ENCODE results near the gene CDK9. TPM values are rescaled to one million over a fixed set of nuclear protein-coding genes. Genes with fewer than 3 reads are reported as not detected.

The CDK9 gene
- total RNA-seq, 1 donor from 2014 or later = 100 TPM

DNA sequence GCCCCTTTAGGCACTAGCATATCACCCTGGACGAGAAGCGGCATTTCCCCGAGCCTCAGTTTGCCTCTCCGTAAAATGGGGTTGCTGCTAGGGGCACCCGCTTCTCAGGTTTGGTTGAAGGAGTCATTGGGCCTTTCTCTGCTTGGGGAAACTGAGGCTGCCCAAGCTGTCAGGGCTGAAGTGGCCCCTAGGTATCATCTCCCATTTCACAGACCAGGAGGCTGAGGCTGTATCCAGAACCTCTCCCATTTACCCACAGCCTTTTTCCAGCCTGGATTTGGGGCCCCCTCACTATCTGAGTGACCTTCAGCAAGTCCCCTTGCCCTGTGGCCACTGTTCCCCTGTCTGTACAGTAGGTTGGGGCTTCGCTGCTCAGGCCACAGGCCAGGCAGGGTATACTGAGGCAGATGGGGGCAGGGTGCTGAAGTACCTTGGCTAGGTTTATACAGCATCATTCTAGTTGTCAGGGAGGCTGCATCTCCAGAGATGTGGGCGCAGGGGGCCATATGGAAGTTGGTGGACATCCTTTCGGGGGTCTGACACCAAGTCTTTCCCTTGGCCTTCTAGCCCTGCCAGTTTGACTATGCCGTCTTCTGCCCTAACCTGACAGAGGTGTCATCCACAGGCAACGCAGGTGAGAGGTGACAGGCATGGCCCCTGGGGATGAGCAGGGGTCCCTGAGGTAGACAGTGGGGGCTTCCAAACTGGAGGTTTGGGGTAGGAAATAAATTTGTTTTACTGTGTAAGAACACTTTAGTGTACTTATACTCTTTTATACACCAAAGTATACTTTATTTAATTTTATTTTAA, 24.7 kb downstream of the CDK9 start:
- peaks cover 1% of the 10 kb centered on the region for H3K4me1 Mint-ChIP-seq (ENCODE audit: low read depth)
- no peak overlapping the region for H3K4me3 Mint-ChIP-seq (ENCODE audit: low read depth)

DNA sequence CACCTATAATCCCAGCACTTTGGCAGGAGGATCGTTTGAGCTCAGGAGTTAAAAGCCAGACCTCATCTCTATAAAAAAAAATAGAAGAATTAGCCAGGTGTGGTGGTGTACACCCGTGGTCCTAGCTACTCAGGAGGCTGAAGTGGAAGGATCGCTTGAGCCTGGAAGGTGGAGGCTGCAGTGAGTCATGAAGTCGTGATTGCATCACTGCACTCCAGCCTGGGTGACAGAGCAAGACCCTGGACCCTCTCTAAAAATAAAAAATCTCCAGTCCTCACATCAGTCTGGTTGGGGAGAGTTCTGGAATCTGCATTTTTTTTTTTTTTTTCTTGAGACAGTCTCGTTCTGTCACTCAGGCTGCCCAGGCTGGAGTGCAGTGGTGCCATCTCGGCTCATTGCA, 26.2 kb downstream of the CDK9 start:
- H3K27ac Mint-ChIP-seq = no peak overlapping the region
- peaks cover 1% of the 10 kb centered on the region for H3K4me1 Mint-ChIP-seq (ENCODE audit: low read depth)

More for the DNA sequence above, 24.7 kb downstream of the CDK9 start:
- Mint-ChIP-seq H3K27me3 (no peaks in the 10 kb centered on the region), H3K36me3 (ENCODE audit: insufficient read depth) (peaks cover 8% of the 10 kb centered on the region), H3K9me3 (ENCODE audit: low read depth) (no peaks in the 10 kb centered on the region), H3K27ac (no peak overlapping the region)
- no peak for DNase-seq (ENCODE audit: low spot score, unreplicated experiment)
- no peak for TF ChIP-seq CTCF (IDR thresholded peaks at IDR 0.05; ENCODE audit: unreplicated experiment)

DNA sequence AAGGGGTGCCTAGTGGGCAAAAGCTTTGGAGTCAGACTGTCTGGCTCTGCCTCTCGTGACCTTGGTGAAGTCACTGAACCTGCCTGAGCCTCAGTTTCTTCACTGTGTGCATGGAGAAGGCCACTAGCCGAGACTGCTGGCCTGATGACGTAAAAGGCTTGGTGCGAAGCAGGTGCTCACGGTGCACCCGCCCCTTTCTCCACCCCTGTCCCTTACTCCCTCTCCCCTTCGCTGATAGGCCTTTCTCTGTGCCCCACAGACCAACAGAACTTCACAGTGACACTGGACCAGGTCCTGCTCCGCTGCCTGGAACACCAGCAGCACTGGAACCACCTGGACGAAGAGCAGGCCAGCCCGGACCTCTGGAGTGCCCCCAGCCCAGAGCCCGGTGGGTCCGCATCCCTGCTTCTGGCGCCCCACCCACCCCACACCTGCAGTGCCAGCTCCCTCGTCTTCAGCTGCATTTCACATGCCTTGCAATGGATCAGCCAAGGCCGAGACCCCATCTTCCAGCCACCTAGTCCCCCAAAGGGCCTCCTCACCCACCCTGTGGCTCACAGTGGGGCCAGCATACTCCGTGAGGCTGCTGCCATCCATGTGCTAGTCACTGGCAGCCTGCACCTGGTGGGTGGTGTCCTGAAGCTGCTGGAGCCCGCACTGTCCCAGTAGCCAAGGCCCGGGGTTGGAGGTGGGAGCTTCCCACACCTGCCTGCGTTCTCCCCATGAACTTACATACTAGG, 27.3 kb downstream of the CDK9 start:
- no peak for TF ChIP-seq CTCF (IDR thresholded peaks at IDR 0.05; ENCODE audit: unreplicated experiment)
- H3K27ac Mint-ChIP-seq = no peak overlapping the region
- H3K4me1 Mint-ChIP-seq (ENCODE audit: low read depth) = peaks cover 1% of the 10 kb centered on the region
- DNase-seq (ENCODE audit: low spot score, unreplicated experiment) = no peak
- H3K36me3 Mint-ChIP-seq (ENCODE audit: insufficient read depth) = no peaks in the 10 kb centered on the region
- H3K4me3 Mint-ChIP-seq (ENCODE audit: low read depth) = no peak overlapping the region
- H3K27me3 Mint-ChIP-seq = no peaks in the 10 kb centered on the region
- no peaks in the 10 kb centered on the region for H3K9me3 Mint-ChIP-seq (ENCODE audit: low read depth)

More for the DNA sequence above, 26.2 kb downstream of the CDK9 start:
- no peak for TF ChIP-seq CTCF (IDR thresholded peaks at IDR 0.05; ENCODE audit: unreplicated experiment)
- no peaks in the 10 kb centered on the region for H3K27me3 Mint-ChIP-seq
- no peak for DNase-seq (ENCODE audit: low spot score, unreplicated experiment)
- H3K9me3 Mint-ChIP-seq (ENCODE audit: low read depth) = no peaks in the 10 kb centered on the region
- no peak overlapping the region for H3K4me3 Mint-ChIP-seq (ENCODE audit: low read depth)
- peaks cover 3% of the 10 kb centered on the region for H3K36me3 Mint-ChIP-seq (ENCODE audit: insufficient read depth)

DNA sequence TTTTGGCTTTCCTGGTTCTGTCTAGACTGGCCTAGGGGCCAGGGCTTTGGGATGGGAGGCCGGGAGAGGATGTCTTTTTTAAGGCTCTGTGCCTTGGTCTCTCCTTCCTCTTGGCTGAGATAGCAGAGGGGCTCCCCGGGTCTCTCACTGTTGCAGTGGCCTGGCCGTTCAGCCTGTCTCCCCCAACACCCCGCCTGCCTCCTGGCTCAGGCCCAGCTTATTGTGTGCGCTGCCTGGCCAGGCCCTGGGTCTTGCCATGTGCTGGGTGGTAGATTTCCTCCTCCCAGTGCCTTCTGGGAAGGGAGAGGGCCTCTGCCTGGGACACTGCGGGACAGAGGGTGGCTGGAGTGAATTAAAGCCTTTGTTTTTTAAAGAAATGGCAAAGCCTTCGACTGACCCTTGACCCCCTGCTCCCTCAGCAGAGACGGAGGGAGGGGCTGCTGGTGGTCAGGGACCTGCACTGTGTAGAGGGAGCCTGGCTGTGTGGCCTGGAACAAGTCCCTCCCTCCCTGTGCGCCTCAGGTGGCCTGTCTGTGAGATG, 27.9 kb downstream of the CDK9 start:
- no peaks in the 10 kb centered on the region for H3K27me3 Mint-ChIP-seq
- H3K4me3 Mint-ChIP-seq (ENCODE audit: low read depth) = no peak overlapping the region
- TF ChIP-seq CTCF (IDR thresholded peaks at IDR 0.05; ENCODE audit: unreplicated experiment) = no peak
- peaks cover 3% of the 10 kb centered on the region for H3K36me3 Mint-ChIP-seq (ENCODE audit: insufficient read depth)
- no peaks in the 10 kb centered on the region for H3K9me3 Mint-ChIP-seq (ENCODE audit: low read depth)
- DNase-seq (ENCODE audit: low spot score, unreplicated experiment) = no peak
- no peak overlapping the region for H3K27ac Mint-ChIP-seq
- peaks cover 1% of the 10 kb centered on the region for H3K4me1 Mint-ChIP-seq (ENCODE audit: low read depth)
